Keratinocyte (primary cell): ENCODE data around the gene AOPEP. TPM values are rescaled to one million over a fixed set of nuclear protein-coding genes. Genes with fewer than 3 reads are reported as not detected.

Experiments used
- DNase-seq: peaks from one replicate; pipeline ENCODE4 v3.0.0-alpha.2; 2011; ENCODE audit warnings: low read depth, missing footprints, low spot score
- FAIRE-seq: peaks from 2 replicates; lab custom pipeline; 2011; peaks lifted over from hg19 to GRCh38; lab: Jason Lieb, UNC
- H2AFZ ChIP-seq: 2 replicates; pipeline ENCODE4 v1.6.0; 2012; ENCODE audit warnings: low read length, control low read depth, inconsistent platforms; ENCODE audit not compliant: control insufficient read depth
- H3K27ac ChIP-seq: 2 replicates; pipeline ENCODE4 v1.5.1; 2011; ENCODE audit warnings: low read length; ENCODE audit not compliant: control insufficient read depth, insufficient read depth
- H3K27me3 ChIP-seq: 3 replicates; pipeline ENCODE4 v1.6.0; 2011; ENCODE audit warnings: low read length; ENCODE audit not compliant: control insufficient read depth, insufficient read depth; ENCODE audit errors: extremely low read depth
- H3K36me3 ChIP-seq, 2 experiments: 2 replicates in 1 of 2; 3 replicates in 1 of 2; pipeline ENCODE4 v1.5.1; 2011; ENCODE audit warnings: low read length in 2 of 2, mild to moderate bottlenecking in 1 of 2; ENCODE audit not compliant: control insufficient read depth in 2 of 2, insufficient read depth in 2 of 2; ENCODE audit errors: extremely low read depth in 1 of 2
- H3K4me1 ChIP-seq: 3 replicates; pipeline ENCODE4 v1.5.1; 2011; ENCODE audit warnings: low read length; ENCODE audit not compliant: control insufficient read depth, insufficient read depth; ENCODE audit errors: extremely low read depth
- H3K4me2 ChIP-seq: 3 replicates; pipeline ENCODE4 v1.6.0; 2011; ENCODE audit warnings: low read depth, low read length; ENCODE audit not compliant: control insufficient read depth, insufficient read depth; ENCODE audit errors: extremely low read depth
- H3K4me3 ChIP-seq, 3 experiments: fragments of 200-600 bp in 1 of 3; sonication (generic) in 1 of 3; 2 replicates in 2 of 3; 3 replicates in 1 of 3; pipeline ENCODE4 v1.5.1; 2011 to 2016; ENCODE audit warnings: low read length in 3 of 3, mild to moderate bottlenecking in 3 of 3, control low read depth in 2 of 3, inconsistent platforms in 1 of 3, low read depth in 1 of 3, mixed read lengths in 1 of 3, mixed run types in 1 of 3, moderate library complexity in 1 of 3; ENCODE audit not compliant: control insufficient read depth in 2 of 3, insufficient read depth in 2 of 3; ENCODE audit errors: extremely low read depth in 1 of 3
- H3K79me2 ChIP-seq: 2 replicates; pipeline ENCODE4 v1.6.0; 2012; ENCODE audit warnings: low read length; ENCODE audit not compliant: control insufficient read depth, insufficient read depth
- H3K9ac ChIP-seq: 3 replicates; pipeline ENCODE4 v1.6.0; 2011; ENCODE audit warnings: low read length; ENCODE audit not compliant: control insufficient read depth, insufficient read depth; ENCODE audit errors: extremely low read depth
- H3K9me1 ChIP-seq: 3 replicates; pipeline ENCODE4 v1.6.0; 2011; ENCODE audit warnings: low read length; ENCODE audit not compliant: control insufficient read depth, insufficient read depth; ENCODE audit errors: extremely low read depth
- H3K9me3 ChIP-seq: 2 replicates; pipeline ENCODE4 v1.5.1; 2012; ENCODE audit warnings: low read depth, low read length; ENCODE audit not compliant: control insufficient read depth
- H4K20me1 ChIP-seq: 3 replicates; pipeline ENCODE4 v1.6.0; 2011; ENCODE audit warnings: low read length; ENCODE audit not compliant: control insufficient read depth, insufficient read depth; ENCODE audit errors: extremely low read depth
- EZH2 ChIP-seq: IDR thresholded peaks from one replicate; pipeline ENCODE4 v1.6.1; 2012; ENCODE audit warnings: inconsistent platforms, mild to moderate bottlenecking, low read length, moderate library complexity
- dilution Hi-C: fragments of 300-500 bp; cut with MboI; formaldehyde crosslinking; loops from one replicate; pipeline ENCODE4 v1.7.0; 2020; ENCODE audit warnings: low sequenced_read_pairs; ENCODE audit not compliant: extremely low pct_ligation_motif_present
- polyA plus RNA-seq, 5 experiments: library from polyadenylated mRNA; depleted of rRNA in 3 of 5; stranded (reverse) in 3 of 5; stranded (forward) in 1 of 5; unstranded in 1 of 5; fragments of >200 nt; gene quantifications; 1 replicate in 1 of 5; 2 replicates in 3 of 5; 3 replicates in 1 of 5; pipeline versions ENCODE4 v1.2.1 to v1.2.3, GENCODE V29; 2011 to 2012; ENCODE audit warnings: missing spikeins in 2 of 5, low read depth in 1 of 5, low replicate concordance in 1 of 5
- TF ChIP-seq, protein P1 (sequence below), 3 experiments: IDR thresholded peaks in 1 of 3; conservative IDR thresholded peaks in 1 of 3; optimal IDR thresholded peaks in 1 of 3; 2 replicates in 2 of 3; 3 replicates in 1 of 3; pipeline versions ENCODE3 to v1.5.1; 2011; ENCODE audit warnings: low read length in 3 of 3, mild to moderate bottlenecking in 3 of 3, moderate library complexity in 2 of 3, control low read depth in 1 of 3, inconsistent platforms in 1 of 3; ENCODE audit not compliant: insufficient read depth in 2 of 3; ENCODE audit errors: extremely low read depth in 1 of 3

Gene AOPEP
- polyA plus RNA-seq, 1 donor (not counting 4 experiments of a cell fraction or from before 2014, with no cell fraction given): 27.0 TPM

GRCh38 chr9:94779031-94779430 is 52.5 kb downstream of the AOPEP start:
- Histone ChIP-seq H3K4me3 (no peak overlapping the region), H3K27me3 (no peaks in the 10 kb centered on the region), H4K20me1 (no peaks in the 10 kb centered on the region), H3K4me2 (no peak overlapping the region), H3K9ac (no peak overlapping the region), H3K9me3 (no peaks in the 10 kb centered on the region), H3K36me3 (no peaks in the 10 kb centered on the region), H3K27ac (no peak overlapping the region), H3K4me1 (peaks cover 24% of the 10 kb centered on the region), H2AFZ (no peak overlapping the region), H3K79me2 (no peaks in the 10 kb centered on the region), H3K9me1 (no peaks in the 10 kb centered on the region)
- DNase-seq (no peak), FAIRE-seq (no peak)
- dilution Hi-C loops: no loop called here
- no peak for TF ChIP-seq EZH2
- TF ChIP-seq, protein P1, sequence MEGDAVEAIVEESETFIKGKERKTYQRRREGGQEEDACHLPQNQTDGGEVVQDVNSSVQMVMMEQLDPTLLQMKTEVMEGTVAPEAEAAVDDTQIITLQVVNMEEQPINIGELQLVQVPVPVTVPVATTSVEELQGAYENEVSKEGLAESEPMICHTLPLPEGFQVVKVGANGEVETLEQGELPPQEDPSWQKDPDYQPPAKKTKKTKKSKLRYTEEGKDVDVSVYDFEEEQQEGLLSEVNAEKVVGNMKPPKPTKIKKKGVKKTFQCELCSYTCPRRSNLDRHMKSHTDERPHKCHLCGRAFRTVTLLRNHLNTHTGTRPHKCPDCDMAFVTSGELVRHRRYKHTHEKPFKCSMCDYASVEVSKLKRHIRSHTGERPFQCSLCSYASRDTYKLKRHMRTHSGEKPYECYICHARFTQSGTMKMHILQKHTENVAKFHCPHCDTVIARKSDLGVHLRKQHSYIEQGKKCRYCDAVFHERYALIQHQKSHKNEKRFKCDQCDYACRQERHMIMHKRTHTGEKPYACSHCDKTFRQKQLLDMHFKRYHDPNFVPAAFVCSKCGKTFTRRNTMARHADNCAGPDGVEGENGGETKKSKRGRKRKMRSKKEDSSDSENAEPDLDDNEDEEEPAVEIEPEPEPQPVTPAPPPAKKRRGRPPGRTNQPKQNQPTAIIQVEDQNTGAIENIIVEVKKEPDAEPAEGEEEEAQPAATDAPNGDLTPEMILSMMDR (optimal IDR thresholded peaks at IDR 0.05 in 1 of 3, IDR thresholded peaks at IDR 0.05 in 1 of 3, conservative IDR thresholded peaks at IDR 0.05 in 1 of 3; ENCODE audit: extremely low read depth in 1 of 3, insufficient read depth in 2 of 3, low read length in 3 of 3): peak in 2 of 3 experiments; percentile 7 to 29

GRCh38 chr9:94779693-94780290 is 53.3 kb downstream of the AOPEP start:
- TF ChIP-seq EZH2: no peak
- TF ChIP-seq, protein P1 (optimal IDR thresholded peaks at IDR 0.05 in 1 of 3, IDR thresholded peaks at IDR 0.05 in 1 of 3, conservative IDR thresholded peaks at IDR 0.05 in 1 of 3; ENCODE audit: extremely low read depth in 1 of 3, insufficient read depth in 2 of 3, low read length in 3 of 3): no peak
- H3K4me2 ChIP-seq: no peak overlapping the region
- dilution Hi-C loops: no loop called here
- no peaks in the 10 kb centered on the region for H3K36me3 ChIP-seq
- no peak overlapping the region for H3K9ac ChIP-seq
- H3K4me1 ChIP-seq: peaks cover 24% of the 10 kb centered on the region
- no peaks in the 10 kb centered on the region for H3K9me3 ChIP-seq
- H3K27me3 ChIP-seq: no peaks in the 10 kb centered on the region
- no peak overlapping the region for H3K27ac ChIP-seq
- DNase-seq: no peak
- no peak for FAIRE-seq
- H4K20me1 ChIP-seq: no peaks in the 10 kb centered on the region
- no peaks in the 10 kb centered on the region for H3K9me1 ChIP-seq
- no peak overlapping the region for H2AFZ ChIP-seq
- H3K4me3 ChIP-seq: no peak overlapping the region
- H3K79me2 ChIP-seq: no peaks in the 10 kb centered on the region
